Left ventricle myocardium inferior (tissue), 1 donor: Measurements from ENCODE around the gene P3H2. TPM values are rescaled to one million over a fixed set of nuclear protein-coding genes. Genes with fewer than 3 reads are reported as not detected.
"Not testable (repeated sequence)": the region's sequence is repeated elsewhere in the genome, so short reads cannot be mapped to it uniquely, and the experiment has no call there.

Experiments
- DNase-seq: peaks from one replicate; pipeline ENCODE4 v3.0.0-alpha.2; 2020
- H3K27ac ChIP-seq: fragments of 200-600 bp; replicated peaks from 2 replicates; pipeline ENCODE4 v1.8.0; 2021
- H3K27me3 ChIP-seq: fragments of 200-600 bp; 2 replicates; pipeline ENCODE4 v1.8.0; 2021; ENCODE audit warnings: low read depth
- H3K36me3 ChIP-seq: fragments of 200-600 bp; 2 replicates; pipeline ENCODE4 v1.8.0; 2021
- H3K4me1 ChIP-seq: fragments of 200-600 bp; 2 replicates; pipeline ENCODE4 v1.8.0; 2021
- H3K4me3 ChIP-seq: fragments of 200-600 bp; 2 replicates; pipeline ENCODE4 v1.8.0; 2021; ENCODE audit warnings: mild to moderate bottlenecking, moderate library complexity
- H3K9me3 ChIP-seq: fragments of 200-600 bp; replicated peaks from 2 replicates; pipeline ENCODE4 v1.8.0; 2021
- CTCF ChIP-seq: fragments of 200-600 bp; IDR thresholded peaks from 2 replicates; pipeline ENCODE4 v1.8.0; 2021; ENCODE audit warnings: antibody characterized with exemption, mild to moderate bottlenecking, borderline replicate concordance
- intact Hi-C: fragments of 100-400 bp; cut with micrococcal nuclease; formaldehyde crosslinking; loops from one replicate; pipeline ENCODE4 v1.11.0; 2022
- total RNA-seq: library from RNA; stranded (reverse); fragmentation: NEBNext Ultra II Directional; extraction: Animal tissue kit (Norgen Biotek cat#: 25700); gene quantifications from one replicate; pipeline ENCODE4 v1.2.1, GENCODE V29; 2021
- donor health status: DM: no; HTN: yes; CAD: no; lungs with severe emphysema.

P3H2 gene
- total RNA-seq, 1 donor from 2014 or later = 0.82 TPM

GRCh38 chr3:190076136-190076535, 44.6 kb downstream of the P3H2 start:
- Histone ChIP-seq H3K4me1 (peaks cover 5% of the 10 kb centered on the region), H3K9me3 (no peaks in the 10 kb centered on the region), H3K27ac (no peak overlapping the region), H3K27me3 (no peaks in the 10 kb centered on the region), H3K4me3 (no peak overlapping the region), H3K36me3 (no peaks in the 10 kb centered on the region)
- no peak for DNase-seq
- intact Hi-C loops = no loop called here
- TF ChIP-seq CTCF = no peak

- no peak overlapping the region for H3K27ac ChIP-seq
- intact Hi-C loops = no loop called here
These were observed 45.9 kb downstream of the P3H2 start for GRCh38 chr3:190074817-190075216.

GRCh38 chr3:190073264-190074008, 47.3 kb downstream of the P3H2 start:
- H3K27ac ChIP-seq = no peak overlapping the region
- H3K27me3 ChIP-seq = no peaks in the 10 kb centered on the region
- intact Hi-C loops = no loop called here
- H3K4me1 ChIP-seq = peaks cover 5% of the 10 kb centered on the region
- no peaks in the 10 kb centered on the region for H3K36me3 ChIP-seq
- no peak overlapping the region for H3K4me3 ChIP-seq
- no peaks in the 10 kb centered on the region for H3K9me3 ChIP-seq
- no peak for DNase-seq
- TF ChIP-seq CTCF = no peak

More at GRCh38 chr3:190074817-190075216, 45.9 kb downstream of the P3H2 start:
- TF ChIP-seq CTCF = no peak
- Histone ChIP-seq H3K4me1 (peaks cover 5% of the 10 kb centered on the region), H3K27me3 (no peaks in the 10 kb centered on the region), H3K9me3 (no peaks in the 10 kb centered on the region), H3K36me3 (no peaks in the 10 kb centered on the region), H3K4me3 (no peak overlapping the region)
- no peak for DNase-seq

- H3K9me3 ChIP-seq = no peaks in the 10 kb centered on the region
- H3K27me3 ChIP-seq = no peaks in the 10 kb centered on the region
- H3K36me3 ChIP-seq = no peaks in the 10 kb centered on the region
- peaks cover 5% of the 10 kb centered on the region for H3K4me1 ChIP-seq
- intact Hi-C loops = no loop called here
- no peak for DNase-seq
- H3K4me3 ChIP-seq = no peak overlapping the region
- TF ChIP-seq CTCF = no peak
- H3K27ac ChIP-seq = no peak overlapping the region
These were observed 47.8 kb downstream of the P3H2 start for GRCh38 chr3:190072856-190073255.

- H3K27me3 ChIP-seq, H3K27ac ChIP-seq, H3K36me3 ChIP-seq, H3K4me1 ChIP-seq, H3K4me3 ChIP-seq, intact Hi-C loops, DNase-seq, H3K9me3 ChIP-seq: not testable (repeated sequence)
These were observed 48.8 kb downstream of the P3H2 start for GRCh38 chr3:190071921-190072320.

- no peak for TF ChIP-seq CTCF
- Histone ChIP-seq H3K27ac (no peak overlapping the region), H3K27me3 (no peaks in the 10 kb centered on the region), H3K36me3 (no peaks in the 10 kb centered on the region), H3K4me3 (no peak overlapping the region), H3K4me1 (no peaks in the 10 kb centered on the region), H3K9me3 (no peaks in the 10 kb centered on the region)
- intact Hi-C loops = no loop called here
- no peak for DNase-seq
These were observed 49.9 kb downstream of the P3H2 start for GRCh38 chr3:190070622-190071347.
